ENCODE results near the gene SLC18A3. TPM values are rescaled to one million over a fixed set of nuclear protein-coding genes. Genes with fewer than 3 reads are reported as not detected.

The SLC18A3 gene
- total RNA-seq, 1 donor from 2014 or later, result not detected

- Histone ChIP-seq H3K4me1 (peaks cover 0 to 1% of the 10 kb centered on the region in 2 donors), H3K36me3 (no peaks in the 10 kb centered on the region), H3K27ac (no peak overlapping the region), H3K4me3 (no peak overlapping the region), H3K9me3 (no peaks in the 10 kb centered on the region), H3K27me3 (peaks cover 10% of the 10 kb centered on the region)
- intact Hi-C loops (cut with DNase I), result no loop called here
- no peak for TF ChIP-seq CTCF (IDR thresholded peaks at IDR 0.05)
- DNase-seq (ENCODE audit: low spot score in 2 of 2), result peak in 1 of 2 donors; percentile 52
These were observed 4.7 kb upstream of the SLC18A3 start for GRCh38 chr10:49605216-49605938.

DNA sequence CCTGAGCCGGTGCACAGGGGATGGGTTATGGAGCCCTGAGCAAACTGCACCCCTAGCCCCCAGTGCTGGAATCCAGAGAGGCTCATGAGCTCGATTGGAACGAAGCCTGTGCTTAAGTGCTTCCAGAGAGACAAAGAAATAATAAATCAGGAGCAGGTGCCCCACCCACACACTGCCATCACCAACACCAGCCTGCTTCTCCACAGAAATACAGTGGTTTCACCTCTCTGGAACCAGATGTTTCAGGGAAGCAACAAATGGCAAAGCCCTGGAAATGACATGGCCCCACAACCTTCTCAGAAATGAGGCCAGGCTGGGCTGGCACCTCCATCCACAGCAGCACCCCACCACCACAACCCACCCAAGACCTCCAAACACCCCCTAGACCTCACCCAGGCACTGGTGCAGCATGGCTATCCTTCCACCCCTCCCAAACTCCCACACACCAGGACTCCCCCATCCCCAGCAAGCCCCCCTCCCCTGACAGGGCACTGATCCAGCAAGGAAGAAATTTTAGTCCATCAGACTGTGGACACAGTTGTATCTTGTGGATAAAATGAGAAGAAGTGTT, 4.1 kb upstream of the SLC18A3 start:
- no peak for DNase-seq (ENCODE audit: low spot score in 2 of 2)
- Histone ChIP-seq H3K36me3 (no peaks in the 10 kb centered on the region), H3K4me1 (peaks cover 0 to 3% of the 10 kb centered on the region in 2 donors), H3K9me3 (no peaks in the 10 kb centered on the region), H3K27ac (no peak overlapping the region), H3K4me3 (no peak overlapping the region), H3K27me3 (peaks cover 17% of the 10 kb centered on the region)
- TF ChIP-seq CTCF (IDR thresholded peaks at IDR 0.05), result no peak
- intact Hi-C loops (cut with DNase I), result no loop called here

- Histone ChIP-seq H3K4me3 (no peak overlapping the region), H3K36me3 (no peaks in the 10 kb centered on the region), H3K4me1 (peaks cover 0 to 3% of the 10 kb centered on the region in 2 donors), H3K9me3 (no peaks in the 10 kb centered on the region), H3K27ac (no peak overlapping the region), H3K27me3 (peaks cover 20% of the 10 kb centered on the region)
- peak in 1 of 2 donors; percentile 68 for DNase-seq (ENCODE audit: low spot score in 2 of 2)
- no peak for TF ChIP-seq CTCF (IDR thresholded peaks at IDR 0.05)
- intact Hi-C loops (cut with DNase I), result no loop called here
These were observed 3.1 kb upstream of the SLC18A3 start for GRCh38 chr10:49606981-49607535.

- H3K9me3 ChIP-seq, result no peaks in the 10 kb centered on the region
- no peak for TF ChIP-seq CTCF (IDR thresholded peaks at IDR 0.05)
- peaks cover 0 to 3% of the 10 kb centered on the region in 2 donors for H3K4me1 ChIP-seq
- H3K27ac ChIP-seq, result no peak overlapping the region
- DNase-seq (ENCODE audit: low spot score in 2 of 2), result peak in 1 of 2 donors; percentile 37
- peaks cover 20% of the 10 kb centered on the region for H3K27me3 ChIP-seq
- intact Hi-C loops (cut with DNase I), result no loop called here
- no peak overlapping the region for H3K4me3 ChIP-seq
- H3K36me3 ChIP-seq, result no peaks in the 10 kb centered on the region
These were observed 1.7 kb upstream of the SLC18A3 start for GRCh38 chr10:49608166-49609005.

DNA sequence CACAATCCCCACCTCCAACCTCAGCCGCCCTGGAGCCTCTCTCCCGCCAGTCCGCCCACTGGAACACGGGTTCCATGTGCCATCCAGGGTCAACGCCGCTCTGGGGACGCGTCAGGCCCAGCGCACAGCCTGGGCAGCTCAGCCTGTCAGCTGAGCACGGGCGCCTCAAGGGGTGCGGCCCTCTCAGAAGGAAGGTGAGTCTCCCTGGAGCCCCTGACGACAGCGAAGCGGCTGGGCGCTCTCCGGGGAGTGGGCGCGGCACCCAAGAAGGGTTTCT, 1.2 kb upstream of the SLC18A3 start:
- no peak for DNase-seq (ENCODE audit: low spot score in 2 of 2)
- no peaks in the 10 kb centered on the region for H3K36me3 ChIP-seq
- H3K27ac ChIP-seq, result no peak overlapping the region
- no peak overlapping the region for H3K4me3 ChIP-seq
- no peak for TF ChIP-seq CTCF (IDR thresholded peaks at IDR 0.05)
- peaks cover 0 to 3% of the 10 kb centered on the region in 2 donors for H3K4me1 ChIP-seq
- H3K27me3 ChIP-seq, result peaks cover 20% of the 10 kb centered on the region
- H3K9me3 ChIP-seq, result no peaks in the 10 kb centered on the region
- intact Hi-C loops (cut with DNase I), result no loop called here
